ENCODE data around the gene RAB11FIP3. TPM values are rescaled to one million over a fixed set of nuclear protein-coding genes. Genes with fewer than 3 reads are reported as not detected.

Gene RAB11FIP3
- total and polyA plus RNA-seq, 9 donors: 18.0 to 58.1 (median 38.1) TPM

- peaks cover 3% of the 10 kb centered on the region for H3K4me1 ChIP-seq (ENCODE audit: insufficient read depth)
- peak overlapping the region; percentile 83 to 91 for H3K27ac ChIP-seq
- intact Hi-C loops (cut with DNase I): no loop called here
- H3K9me3 ChIP-seq: no peaks in the 10 kb centered on the region
- peak overlapping the region; percentile 65 for H3K4me3 ChIP-seq
- no peaks in the 10 kb centered on the region for H3K27me3 ChIP-seq
- peak in 4 of 5 donors; percentile 54 to 66 (median 60) for DNase-seq
- 1% methylated on average over 22 of the region's 22 CpGs for WGBS, 3 donors
- TF ChIP-seq EP300 (IDR thresholded peaks at IDR 0.05) (no peak), POLR2A (IDR thresholded peaks at IDR 0.05) (no peak), CTCF (IDR thresholded peaks at IDR 0.05) (no peak)
- no peaks in the 10 kb centered on the region for H3K36me3 ChIP-seq
Observed at GRCh38 chr16:396605-397004, 28.8 kb upstream of the RAB11FIP3 start.

- no peaks in the 10 kb centered on the region for H3K27me3 ChIP-seq
- H3K36me3 ChIP-seq: no peaks in the 10 kb centered on the region
- H3K27ac ChIP-seq: peak within 1 kb of the TSS; percentile 83 to 91
- peak; percentile 40 to 68 (median 59) for DNase-seq
- intact Hi-C loops (cut with DNase I): no loop called here
- 0 to 1% (median 0%) methylated on average over 16 to 71 of the region's 75 CpGs for WGBS, 3 donors
- no peak for TF ChIP-seq EP300 (IDR thresholded peaks at IDR 0.05)
- no peak for TF ChIP-seq POLR2A (IDR thresholded peaks at IDR 0.05)
- no peak for TF ChIP-seq CTCF (IDR thresholded peaks at IDR 0.05)
- no peaks in the 10 kb centered on the region for H3K9me3 ChIP-seq
- H3K4me3 ChIP-seq: peak within 1 kb of the TSS; percentile 65
- peaks cover 3% of the 10 kb centered on the region for H3K4me1 ChIP-seq (ENCODE audit: insufficient read depth)
Observed at GRCh38 chr16:397135-397661, 28.3 kb upstream of the RAB11FIP3 start, which contains the start of gene NME4. NME4 (plus strand) TSS chr16:397199; CDS start chr16:397223, 24 bp downstream.

- H3K36me3 ChIP-seq: no peaks in the 10 kb centered on the region
- H3K4me1 ChIP-seq (ENCODE audit: insufficient read depth): peaks cover 3% of the 10 kb centered on the region
- no peaks in the 10 kb centered on the region for H3K9me3 ChIP-seq
- intact Hi-C loops (cut with DNase I): no loop called here
- DNase-seq: peak; percentile 66 to 78 (median 74)
- WGBS, 3 donors: 23 to 25% (median 24%) methylated on average over 17 to 29 of the region's 29 CpGs
- H3K27ac ChIP-seq: peak overlapping the region; percentile 74 to 83
- H3K27me3 ChIP-seq: no peaks in the 10 kb centered on the region
- TF ChIP-seq CTCF (IDR thresholded peaks at IDR 0.05) (peak in 2 of 3 donors; percentile 45 to 61), EP300 (IDR thresholded peaks at IDR 0.05) (no peak)
- peak overlapping the region; percentile 65 for H3K4me3 ChIP-seq
Observed at GRCh38 chr16:397736-398332, 27.6 kb upstream of the RAB11FIP3 start.

- TF ChIP-seq EP300 (IDR thresholded peaks at IDR 0.05) (no peak), POLR2A (IDR thresholded peaks at IDR 0.05) (no peak), CTCF (IDR thresholded peaks at IDR 0.05) (no peak)
- Histone ChIP-seq H3K27me3 (no peaks in the 10 kb centered on the region), H3K4me3 (no peak overlapping the region), H3K36me3 (no peaks in the 10 kb centered on the region), H3K4me1 (ENCODE audit: insufficient read depth) (peaks cover 3% of the 10 kb centered on the region), H3K27ac (peak overlapping the region; percentile 74 to 83), H3K9me3 (no peaks in the 10 kb centered on the region)
- WGBS, 3 donors: 77 to 81% (median 81%) methylated on average over 24 of the region's 24 CpGs
- intact Hi-C loops (cut with DNase I): no loop called here
- peak in 1 of 5 donors; percentile 50 for DNase-seq
Observed at GRCh38 chr16:398561-399339, 26.7 kb upstream of the RAB11FIP3 start.

All from ovary (tissue), 9 donors.